Measurements from ENCODE around the gene GBE1.
"Not testable (repeated sequence)": the region's sequence is repeated elsewhere in the genome, so short reads cannot be mapped to it uniquely, and the experiment has no call there.

Gene GBE1

GRCh38 chr3:81769299-81769698 lies 7.9 kb upstream of the GBE1 start:
- Histone ChIP-seq H3K27ac (ENCODE audit: low read length) (no peak overlapping the region), H3K36me3 (ENCODE audit: control insufficient read depth, low read depth, low read length) (no peaks in the 10 kb centered on the region), H3K27me3 (ENCODE audit: control insufficient read depth, insufficient read depth, low read length) (no peaks in the 10 kb centered on the region), H3K9me3 (ENCODE audit: control insufficient read depth, low read depth, low read length) (no peaks in the 10 kb centered on the region), H3K9ac (ENCODE audit: low read length) (no peak overlapping the region), H3K4me3 (ENCODE audit: low read length) (no peak overlapping the region), H3K4me1 (ENCODE audit: control insufficient read depth, low read depth, low read length) (no peaks in the 10 kb centered on the region)

DNA sequence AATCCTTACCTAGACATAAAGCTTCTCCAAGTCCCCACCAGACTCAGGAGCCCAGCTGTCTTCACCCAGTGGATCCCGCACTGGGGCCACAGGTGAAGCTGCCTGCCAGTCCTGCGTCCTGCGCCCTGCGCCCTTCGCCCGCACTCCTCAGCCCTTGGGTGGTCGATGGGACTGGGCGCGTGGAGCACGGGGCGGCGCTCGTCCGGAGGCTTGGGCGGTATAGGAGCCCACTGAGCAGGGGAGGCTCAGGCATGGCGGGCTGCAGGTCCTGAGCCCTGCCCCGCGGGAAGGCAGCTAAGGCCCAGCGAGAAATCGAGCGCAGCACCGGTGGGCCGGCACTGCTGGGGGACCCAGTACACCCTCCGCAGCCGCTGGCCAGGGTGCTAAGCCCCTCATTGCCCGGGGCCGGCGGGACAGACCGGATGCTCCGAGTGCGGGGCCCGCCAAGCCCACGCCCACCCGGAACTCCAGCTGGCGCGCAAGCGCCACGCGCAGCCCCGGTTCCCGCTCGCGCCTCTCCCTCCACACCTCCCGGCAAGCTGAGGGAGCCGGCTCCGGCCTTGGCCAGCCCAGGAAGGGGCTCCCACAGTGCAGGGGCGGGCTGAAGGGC lies 5.9 kb upstream of the GBE1 start:
- H3K27me3 ChIP-seq (ENCODE audit: control insufficient read depth, insufficient read depth, low read length); H3K9ac ChIP-seq (ENCODE audit: low read length); H3K9me3 ChIP-seq (ENCODE audit: control insufficient read depth, low read depth, low read length); H3K36me3 ChIP-seq (ENCODE audit: control insufficient read depth, low read depth, low read length); H3K27ac ChIP-seq (ENCODE audit: low read length); H3K4me3 ChIP-seq (ENCODE audit: low read length); H3K4me1 ChIP-seq (ENCODE audit: control insufficient read depth, low read depth, low read length): not testable (repeated sequence)

DNA sequence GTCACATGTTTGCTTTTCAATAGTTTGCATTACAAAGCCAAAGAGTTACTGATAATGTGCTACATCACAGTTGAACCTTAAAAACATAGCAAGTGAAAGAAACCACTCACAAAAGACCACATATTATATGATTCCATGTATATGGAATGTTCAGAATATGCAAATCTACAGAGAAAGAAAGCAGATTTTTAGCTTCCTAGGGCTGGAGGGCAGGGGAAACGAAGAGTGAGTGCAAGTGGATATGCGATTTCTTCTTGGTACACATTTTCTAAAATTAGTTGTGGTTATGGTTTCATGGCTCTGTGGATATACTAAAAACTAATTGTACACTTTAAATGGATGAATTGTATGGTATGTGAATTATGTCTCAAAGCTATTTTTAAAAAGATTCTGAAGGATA lies 4.0 kb upstream of the GBE1 start:
- Histone ChIP-seq H3K4me1 (ENCODE audit: control insufficient read depth, low read depth, low read length) (peaks cover 7% of the 10 kb centered on the region), H3K9me3 (ENCODE audit: control insufficient read depth, low read depth, low read length) (no peaks in the 10 kb centered on the region), H3K27ac (ENCODE audit: low read length) (no peak overlapping the region), H3K36me3 (ENCODE audit: control insufficient read depth, low read depth, low read length) (no peaks in the 10 kb centered on the region), H3K4me3 (ENCODE audit: low read length) (no peak overlapping the region), H3K27me3 (ENCODE audit: control insufficient read depth, insufficient read depth, low read length) (no peaks in the 10 kb centered on the region), H3K9ac (ENCODE audit: low read length) (no peak overlapping the region)

GRCh38 chr3:81764665-81765064 lies 3.2 kb upstream of the GBE1 start:
- no peaks in the 10 kb centered on the region for H3K9me3 ChIP-seq (ENCODE audit: control insufficient read depth, low read depth, low read length)
- H3K27ac ChIP-seq (ENCODE audit: low read length), result no peak overlapping the region
- no peak overlapping the region for H3K4me3 ChIP-seq (ENCODE audit: low read length)
- H3K4me1 ChIP-seq (ENCODE audit: control insufficient read depth, low read depth, low read length), result peaks cover 7% of the 10 kb centered on the region
- H3K9ac ChIP-seq (ENCODE audit: low read length), result no peak overlapping the region
- no peaks in the 10 kb centered on the region for H3K27me3 ChIP-seq (ENCODE audit: control insufficient read depth, insufficient read depth, low read length)
- H3K36me3 ChIP-seq (ENCODE audit: control insufficient read depth, low read depth, low read length), result no peaks in the 10 kb centered on the region

DNA sequence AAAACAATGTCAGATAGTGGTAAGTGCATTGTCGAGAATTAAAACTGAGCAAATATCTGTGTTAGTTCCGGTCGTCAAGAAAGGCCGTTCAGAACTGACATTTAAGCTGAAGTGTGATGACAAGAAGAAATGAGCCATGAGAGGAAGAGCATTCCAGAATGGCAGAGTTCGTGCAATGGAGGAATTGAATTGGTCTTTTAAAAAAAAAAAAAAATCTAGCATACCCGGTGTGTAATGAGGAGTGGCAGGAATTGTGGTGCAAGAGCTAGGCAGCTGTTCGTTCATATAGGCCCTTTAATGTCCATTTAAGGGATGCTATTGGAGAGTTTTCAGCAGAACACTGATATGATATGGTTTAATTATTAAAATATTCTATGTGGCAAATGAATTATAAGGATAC lies 2.6 kb upstream of the GBE1 start:
- Histone ChIP-seq H3K9ac (ENCODE audit: low read length) (no peak overlapping the region), H3K36me3 (ENCODE audit: control insufficient read depth, low read depth, low read length) (no peaks in the 10 kb centered on the region), H3K9me3 (ENCODE audit: control insufficient read depth, low read depth, low read length) (no peaks in the 10 kb centered on the region), H3K4me1 (ENCODE audit: control insufficient read depth, low read depth, low read length) (peaks cover 7% of the 10 kb centered on the region), H3K27ac (ENCODE audit: low read length) (no peak overlapping the region), H3K4me3 (ENCODE audit: low read length) (no peak overlapping the region), H3K27me3 (ENCODE audit: control insufficient read depth, insufficient read depth, low read length) (no peaks in the 10 kb centered on the region)

GRCh38 chr3:81763001-81763400 lies 1.6 kb upstream of the GBE1 start:
- H3K9me3 ChIP-seq (ENCODE audit: control insufficient read depth, low read depth, low read length), result no peaks in the 10 kb centered on the region
- no peaks in the 10 kb centered on the region for H3K36me3 ChIP-seq (ENCODE audit: control insufficient read depth, low read depth, low read length)
- H3K4me3 ChIP-seq (ENCODE audit: low read length), result no peak overlapping the region
- H3K9ac ChIP-seq (ENCODE audit: low read length), result no peak overlapping the region
- no peak overlapping the region for H3K27ac ChIP-seq (ENCODE audit: low read length)
- H3K27me3 ChIP-seq (ENCODE audit: control insufficient read depth, insufficient read depth, low read length), result no peaks in the 10 kb centered on the region
- peaks cover 7% of the 10 kb centered on the region for H3K4me1 ChIP-seq (ENCODE audit: control insufficient read depth, low read depth, low read length)

- H3K27me3 ChIP-seq (ENCODE audit: control insufficient read depth, insufficient read depth, low read length), result no peaks in the 10 kb centered on the region
- no peaks in the 10 kb centered on the region for H3K36me3 ChIP-seq (ENCODE audit: control insufficient read depth, low read depth, low read length)
- H3K9me3 ChIP-seq (ENCODE audit: control insufficient read depth, low read depth, low read length), result no peaks in the 10 kb centered on the region
- H3K9ac ChIP-seq (ENCODE audit: low read length), result peak overlapping the region; percentile 85
- H3K4me1 ChIP-seq (ENCODE audit: control insufficient read depth, low read depth, low read length), result peaks cover 7% of the 10 kb centered on the region
- H3K4me3 ChIP-seq (ENCODE audit: low read length), result peak overlapping the region; percentile 76
- no peak overlapping the region for H3K27ac ChIP-seq (ENCODE audit: low read length)
Observed at GRCh38 chr3:81761904-81762580, 597 bp upstream of the GBE1 start.

DNA sequence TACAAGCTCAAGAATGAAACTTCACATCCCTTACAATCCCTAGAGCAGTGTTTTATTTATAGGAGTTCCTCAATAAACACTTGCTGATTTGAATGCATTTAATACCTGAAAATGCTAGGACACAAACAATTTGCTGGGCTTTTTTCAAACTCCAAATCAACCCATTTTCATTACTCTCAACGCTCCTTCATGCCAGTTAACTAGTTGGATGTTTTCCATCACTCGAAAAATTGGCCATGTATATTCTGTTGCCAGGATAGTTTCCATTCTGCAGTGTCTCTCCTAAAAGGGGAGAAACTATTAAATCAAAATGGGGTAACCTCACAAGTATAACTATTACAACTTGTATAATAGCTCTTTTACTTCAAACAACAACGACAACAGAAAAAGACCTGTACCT lies 1.2 kb downstream of the GBE1 start:
- Histone ChIP-seq H3K36me3 (ENCODE audit: control insufficient read depth, low read depth, low read length) (no peaks in the 10 kb centered on the region), H3K9me3 (ENCODE audit: control insufficient read depth, low read depth, low read length) (no peaks in the 10 kb centered on the region), H3K4me3 (ENCODE audit: low read length) (peak overlapping the region; percentile 76), H3K27me3 (ENCODE audit: control insufficient read depth, insufficient read depth, low read length) (no peaks in the 10 kb centered on the region), H3K27ac (ENCODE audit: low read length) (no peak overlapping the region), H3K4me1 (ENCODE audit: control insufficient read depth, low read depth, low read length) (peaks cover 7% of the 10 kb centered on the region), H3K9ac (ENCODE audit: low read length) (no peak overlapping the region)

DNA sequence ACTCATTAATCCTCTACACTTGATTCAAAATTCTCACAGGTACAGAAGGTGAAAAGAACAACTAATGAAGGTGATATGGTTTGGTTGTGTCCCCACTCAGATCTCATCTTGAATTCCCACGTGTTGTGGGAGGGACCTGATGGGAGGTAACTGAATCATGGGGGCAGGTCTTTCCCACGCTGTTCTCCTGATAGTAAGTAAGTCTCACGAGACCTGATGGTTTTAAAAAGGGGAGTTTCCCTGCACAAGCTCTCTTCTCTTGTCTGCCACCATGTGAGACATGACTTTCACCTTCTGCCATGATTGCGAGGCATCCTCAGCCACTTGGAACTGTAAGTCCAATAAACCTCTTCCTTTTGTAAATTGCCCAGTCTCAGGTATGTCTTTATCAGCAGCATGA lies 2.7 kb downstream of the GBE1 start:
- H3K9ac ChIP-seq (ENCODE audit: low read length); H3K27ac ChIP-seq (ENCODE audit: low read length); H3K4me1 ChIP-seq (ENCODE audit: control insufficient read depth, low read depth, low read length); H3K36me3 ChIP-seq (ENCODE audit: control insufficient read depth, low read depth, low read length); H3K9me3 ChIP-seq (ENCODE audit: control insufficient read depth, low read depth, low read length); H3K27me3 ChIP-seq (ENCODE audit: control insufficient read depth, insufficient read depth, low read length); H3K4me3 ChIP-seq (ENCODE audit: low read length): not testable (repeated sequence)

- Histone ChIP-seq H3K36me3 (ENCODE audit: control insufficient read depth, low read depth, low read length) (no peaks in the 10 kb centered on the region), H3K27ac (ENCODE audit: low read length) (no peak overlapping the region), H3K27me3 (ENCODE audit: control insufficient read depth, insufficient read depth, low read length) (no peaks in the 10 kb centered on the region), H3K4me1 (ENCODE audit: control insufficient read depth, low read depth, low read length) (peaks cover 7% of the 10 kb centered on the region), H3K4me3 (ENCODE audit: low read length) (no peak overlapping the region), H3K9ac (ENCODE audit: low read length) (no peak overlapping the region), H3K9me3 (ENCODE audit: control insufficient read depth, low read depth, low read length) (peaks cover 4% of the 10 kb centered on the region)
Observed at GRCh38 chr3:81758275-81758674, 3.2 kb downstream of the GBE1 start.

GRCh38 chr3:81753416-81754027 lies 7.9 kb downstream of the GBE1 start:
- Histone ChIP-seq H3K9ac (ENCODE audit: low read length) (no peak overlapping the region), H3K4me1 (ENCODE audit: control insufficient read depth, low read depth, low read length) (peaks cover 7% of the 10 kb centered on the region), H3K27ac (ENCODE audit: low read length) (no peak overlapping the region), H3K36me3 (ENCODE audit: control insufficient read depth, low read depth, low read length) (no peaks in the 10 kb centered on the region), H3K4me3 (ENCODE audit: low read length) (no peak overlapping the region), H3K27me3 (ENCODE audit: control insufficient read depth, insufficient read depth, low read length) (no peaks in the 10 kb centered on the region), H3K9me3 (ENCODE audit: control insufficient read depth, low read depth, low read length) (peaks cover 4% of the 10 kb centered on the region)

DNA sequence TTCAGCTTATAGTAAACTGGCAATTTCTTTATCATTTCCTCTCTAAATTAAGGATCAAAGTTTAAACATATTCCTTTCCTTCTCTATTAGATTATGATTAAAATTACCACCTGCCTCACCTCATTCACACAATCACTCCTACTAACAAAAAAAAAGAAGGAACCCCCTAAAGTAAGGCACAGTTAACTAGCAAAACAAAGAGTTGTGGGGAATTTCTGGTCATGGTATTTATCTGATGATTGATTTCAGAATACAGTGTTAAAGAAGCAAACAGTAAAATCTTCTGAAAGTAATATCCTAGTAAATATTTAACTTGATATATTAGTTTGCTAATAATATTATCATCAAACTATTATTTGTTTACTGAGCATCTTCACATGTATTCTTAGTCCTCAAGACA lies 8.8 kb downstream of the GBE1 start:
- Histone ChIP-seq H3K4me1 (ENCODE audit: control insufficient read depth, low read depth, low read length) (peaks cover 7% of the 10 kb centered on the region), H3K9ac (ENCODE audit: low read length) (no peak overlapping the region), H3K27me3 (ENCODE audit: control insufficient read depth, insufficient read depth, low read length) (no peaks in the 10 kb centered on the region), H3K36me3 (ENCODE audit: control insufficient read depth, low read depth, low read length) (no peaks in the 10 kb centered on the region), H3K27ac (ENCODE audit: low read length) (no peak overlapping the region), H3K9me3 (ENCODE audit: control insufficient read depth, low read depth, low read length) (peaks cover 4% of the 10 kb centered on the region), H3K4me3 (ENCODE audit: low read length) (no peak overlapping the region)

Measured in iPS-18a (cell line).